Measurements from ENCODE around the gene ANAPC16. TPM values are rescaled to one million over a fixed set of nuclear protein-coding genes. Genes with fewer than 3 reads are reported as not detected.
"Not testable (repeated sequence)": the region's sequence is repeated elsewhere in the genome, so short reads cannot be mapped to it uniquely, and the experiment has no call there.

ANAPC16 gene
- total RNA-seq, 1 experiment from 2014 or later: 110 TPM

DNA sequence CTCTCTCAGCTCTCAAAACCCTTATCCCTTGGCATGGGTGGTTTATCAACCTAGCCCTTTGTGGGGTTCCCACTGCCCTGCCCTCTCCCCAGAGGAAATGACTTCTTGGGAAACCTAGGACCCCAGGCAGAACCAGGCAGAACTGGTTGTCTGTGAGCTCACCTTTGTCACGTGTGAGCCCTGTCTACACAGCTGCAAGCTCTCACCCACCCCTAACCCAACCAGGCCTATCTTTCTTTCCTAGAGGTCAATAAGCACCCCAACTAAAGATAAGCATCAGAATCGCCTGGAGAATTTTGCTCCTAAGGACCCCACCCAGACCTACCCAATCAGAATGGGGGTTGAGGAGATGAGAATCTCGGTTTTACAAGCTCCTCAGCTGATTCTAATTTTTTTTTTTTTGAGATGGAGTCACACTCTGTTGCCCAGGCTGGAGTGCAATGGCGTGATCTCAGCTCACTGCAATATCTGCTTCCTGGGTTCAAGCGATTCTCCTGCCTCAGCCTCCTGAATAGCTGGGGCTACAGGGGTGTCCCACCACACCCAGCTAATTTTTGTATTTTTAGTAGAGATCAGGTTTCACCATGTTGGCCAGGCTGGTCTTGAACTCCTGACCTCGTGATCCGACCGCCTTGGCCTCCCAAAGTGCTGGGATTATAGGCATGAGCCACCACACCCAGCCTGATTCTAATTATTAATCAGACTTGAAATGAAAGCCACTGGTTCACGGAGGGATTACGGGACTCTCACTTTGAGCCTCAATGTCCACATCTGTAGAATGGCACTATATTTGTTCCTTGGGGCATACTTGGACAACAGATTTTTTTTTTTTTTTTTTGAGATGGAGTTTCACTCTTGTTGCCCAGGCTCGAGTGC, 50.4 kb downstream of the ANAPC16 start:
- CTCF ChIA-PET: interaction anchor here (0.6 to 0.8 kb wide), 4 partner anchors 43 to 244 kb away, joined by 3 to 4 read pairs (median 3); no protein-coding TSS in a partner anchor
- Mint-ChIP-seq H3K36me3 (ENCODE audit: insufficient read depth, unreplicated experiment) (no peaks in the 10 kb centered on the region), H3K27me3 (ENCODE audit: insufficient read depth, unreplicated experiment) (no peaks in the 10 kb centered on the region), H3K4me1 (ENCODE audit: insufficient read depth, unreplicated experiment) (peaks cover 23% of the 10 kb centered on the region), H3K9me3 (ENCODE audit: unreplicated experiment) (no peaks in the 10 kb centered on the region), H3K4me3 (ENCODE audit: unreplicated experiment) (no peak overlapping the region), H3K27ac (ENCODE audit: low read depth, unreplicated experiment) (no peak overlapping the region)
- no peak for DNase-seq (ENCODE audit: unreplicated experiment)
- no TSS peak for BruUV-seq (replicated peaks)
- intact Hi-C loops (cut with micrococcal nuclease): no loop called here
- POLR2A ChIA-PET: interaction anchor here (0.6 to 27.1 kb wide), 6 partner anchors 9 to 350 kb away, joined by 3 to 902 read pairs (median 4); partner anchors contain the start of gene DDIT4
- TF ChIP-seq, protein P1, sequence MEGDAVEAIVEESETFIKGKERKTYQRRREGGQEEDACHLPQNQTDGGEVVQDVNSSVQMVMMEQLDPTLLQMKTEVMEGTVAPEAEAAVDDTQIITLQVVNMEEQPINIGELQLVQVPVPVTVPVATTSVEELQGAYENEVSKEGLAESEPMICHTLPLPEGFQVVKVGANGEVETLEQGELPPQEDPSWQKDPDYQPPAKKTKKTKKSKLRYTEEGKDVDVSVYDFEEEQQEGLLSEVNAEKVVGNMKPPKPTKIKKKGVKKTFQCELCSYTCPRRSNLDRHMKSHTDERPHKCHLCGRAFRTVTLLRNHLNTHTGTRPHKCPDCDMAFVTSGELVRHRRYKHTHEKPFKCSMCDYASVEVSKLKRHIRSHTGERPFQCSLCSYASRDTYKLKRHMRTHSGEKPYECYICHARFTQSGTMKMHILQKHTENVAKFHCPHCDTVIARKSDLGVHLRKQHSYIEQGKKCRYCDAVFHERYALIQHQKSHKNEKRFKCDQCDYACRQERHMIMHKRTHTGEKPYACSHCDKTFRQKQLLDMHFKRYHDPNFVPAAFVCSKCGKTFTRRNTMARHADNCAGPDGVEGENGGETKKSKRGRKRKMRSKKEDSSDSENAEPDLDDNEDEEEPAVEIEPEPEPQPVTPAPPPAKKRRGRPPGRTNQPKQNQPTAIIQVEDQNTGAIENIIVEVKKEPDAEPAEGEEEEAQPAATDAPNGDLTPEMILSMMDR (IDR thresholded peaks at IDR 0.05; ENCODE audit: unreplicated experiment): no peak

DNA sequence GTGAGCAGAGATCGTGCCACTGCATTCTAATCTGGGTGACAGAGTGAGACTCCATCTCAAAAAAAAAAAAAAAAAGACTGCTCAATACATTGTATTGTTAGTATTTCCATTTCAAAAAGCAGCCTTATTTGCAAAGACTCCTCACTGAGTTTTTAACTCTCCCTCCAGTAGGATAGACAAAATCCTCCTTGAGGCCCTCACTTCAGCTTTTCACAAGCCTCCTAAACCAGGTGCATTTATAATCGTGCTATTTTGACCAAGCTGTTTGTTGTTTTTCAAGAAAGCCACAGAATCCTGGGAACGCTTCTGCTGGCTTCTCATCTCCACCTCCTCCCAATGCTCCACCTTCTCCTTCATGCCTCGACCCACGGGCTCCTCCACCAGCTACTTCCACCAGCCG, 51.6 kb downstream of the ANAPC16 start:
- ChIA-PET POLR2A (interaction anchor here (0.7 to 8.8 kb wide), 3 partner anchors 12 to 1108 kb away, joined by 3 to 143 read pairs (median 3); no protein-coding TSS in a partner anchor), CTCF (interaction anchor here (0.6 kb wide), 1 partner anchor 10 kb away, joined by 4 read pairs; no protein-coding TSS in a partner anchor)
- no peaks in the 10 kb centered on the region for H3K36me3 Mint-ChIP-seq (ENCODE audit: insufficient read depth, unreplicated experiment)
- DNase-seq (ENCODE audit: unreplicated experiment): no peak
- BruUV-seq (replicated peaks): no TSS peak
- peaks cover 23% of the 10 kb centered on the region for H3K4me1 Mint-ChIP-seq (ENCODE audit: insufficient read depth, unreplicated experiment)
- H3K27me3 Mint-ChIP-seq (ENCODE audit: insufficient read depth, unreplicated experiment): no peaks in the 10 kb centered on the region
- H3K4me3 Mint-ChIP-seq (ENCODE audit: unreplicated experiment): no peak overlapping the region
- no peaks in the 10 kb centered on the region for H3K9me3 Mint-ChIP-seq (ENCODE audit: unreplicated experiment)
- TF ChIP-seq, protein P1 (IDR thresholded peaks at IDR 0.05; ENCODE audit: unreplicated experiment): no peak
- intact Hi-C loops (cut with micrococcal nuclease): no loop called here
- no peak overlapping the region for H3K27ac Mint-ChIP-seq (ENCODE audit: low read depth, unreplicated experiment)

DNA sequence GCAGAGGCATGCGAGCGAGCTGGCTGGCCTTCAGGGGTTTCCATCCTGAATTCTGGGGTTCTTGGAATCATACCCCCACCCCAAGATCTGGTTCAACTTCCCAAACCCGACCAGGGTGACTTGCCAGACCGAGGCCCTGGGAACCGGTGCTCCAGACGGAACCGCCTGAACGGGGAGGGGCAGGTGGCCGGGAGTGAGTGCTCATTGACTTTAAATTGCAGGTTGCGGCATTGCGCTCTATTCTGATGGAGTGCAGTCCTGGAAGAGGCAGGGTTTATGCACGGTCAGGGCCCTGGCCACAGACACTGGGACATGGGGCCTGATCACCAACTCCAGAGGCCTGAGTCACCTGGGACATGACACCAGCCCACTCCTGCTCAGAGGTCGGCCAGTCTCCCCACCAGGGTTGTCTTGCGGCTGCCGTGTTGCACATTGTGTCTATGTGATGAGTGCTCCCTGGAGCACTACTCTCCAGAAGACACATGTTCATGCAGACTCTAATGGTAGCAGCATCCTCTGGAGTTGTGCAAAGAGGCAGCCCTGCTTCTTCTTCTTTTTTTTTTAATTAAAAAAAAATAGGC, 52.1 kb downstream of the ANAPC16 start:
- BruUV-seq (replicated peaks): no TSS peak
- POLR2A ChIA-PET: interaction anchor here (0.7 to 8.8 kb wide), 4 partner anchors 12 to 1109 kb away, joined by 3 to 143 read pairs (median 4); no protein-coding TSS in a partner anchor
- Mint-ChIP-seq H3K27me3 (ENCODE audit: insufficient read depth, unreplicated experiment) (no peaks in the 10 kb centered on the region), H3K9me3 (ENCODE audit: unreplicated experiment) (no peaks in the 10 kb centered on the region), H3K27ac (ENCODE audit: low read depth, unreplicated experiment) (no peak overlapping the region), H3K36me3 (ENCODE audit: insufficient read depth, unreplicated experiment) (no peaks in the 10 kb centered on the region), H3K4me3 (ENCODE audit: unreplicated experiment) (no peak overlapping the region), H3K4me1 (ENCODE audit: insufficient read depth, unreplicated experiment) (peaks cover 29% of the 10 kb centered on the region)
- intact Hi-C loops (cut with micrococcal nuclease): no loop called here
- CTCF ChIA-PET: interaction anchor here (0.6 kb wide), 1 partner anchor 11 kb away, joined by 4 read pairs; no protein-coding TSS in a partner anchor
- DNase-seq (ENCODE audit: unreplicated experiment): no peak
- TF ChIP-seq, protein P1 (IDR thresholded peaks at IDR 0.05; ENCODE audit: unreplicated experiment): no peak

DNA sequence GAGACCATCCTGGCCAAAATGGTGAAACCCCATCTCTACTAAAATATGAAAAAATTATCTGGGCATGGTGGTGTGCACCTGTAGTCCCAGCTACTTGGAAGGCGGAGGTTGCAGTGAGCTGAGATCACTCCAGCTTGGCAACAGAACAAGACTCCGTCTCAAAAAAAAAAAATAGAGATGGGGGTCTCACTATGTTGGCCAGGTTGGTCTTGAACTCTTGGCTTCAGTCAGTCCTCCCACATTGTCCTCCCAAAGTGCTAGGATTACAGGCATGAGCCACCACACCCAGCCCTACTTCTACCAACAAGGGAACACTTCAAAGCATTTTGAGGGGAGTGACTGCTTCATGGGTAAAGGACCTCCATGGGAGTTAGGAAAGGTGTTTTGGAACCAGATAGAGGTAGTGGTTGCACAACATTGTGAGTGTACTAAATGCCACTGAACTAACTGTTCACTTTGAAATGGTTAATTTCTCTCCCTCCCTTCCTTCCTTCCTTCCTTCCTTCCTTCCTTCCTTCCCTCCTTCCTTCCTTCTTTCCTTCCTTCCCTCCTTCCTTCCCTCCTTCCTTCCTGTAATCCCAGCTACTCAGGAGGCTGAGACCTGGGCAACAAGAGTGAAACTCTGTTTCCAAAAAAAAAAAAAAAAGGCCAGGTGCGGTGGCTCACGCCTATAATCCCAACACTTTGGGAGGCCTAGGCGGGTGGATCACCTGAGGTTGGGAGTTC, 52.8 kb downstream of the ANAPC16 start:
- POLR2A ChIA-PET: interaction anchor here (0.9 to 12.8 kb wide), 4 partner anchors 16 to 85 kb away, joined by 3 to 902 read pairs (median 5); partner anchors contain the start of gene ASCC1
- H3K9me3 Mint-ChIP-seq (ENCODE audit: unreplicated experiment); H3K4me3 Mint-ChIP-seq (ENCODE audit: unreplicated experiment); CTCF ChIA-PET; H3K27ac Mint-ChIP-seq (ENCODE audit: low read depth, unreplicated experiment); H3K27me3 Mint-ChIP-seq (ENCODE audit: insufficient read depth, unreplicated experiment); DNase-seq (ENCODE audit: unreplicated experiment); H3K36me3 Mint-ChIP-seq (ENCODE audit: insufficient read depth, unreplicated experiment); BruUV-seq (replicated peaks); intact Hi-C loops (cut with micrococcal nuclease): not testable (repeated sequence)
- peaks cover 27% of the 10 kb centered on the region for H3K4me1 Mint-ChIP-seq (ENCODE audit: insufficient read depth, unreplicated experiment)
